Ishikawa (cell line): Measurements from ENCODE around the gene SREBF1.

Source experiments
- CEBPB ChIP-seq: IDR thresholded peaks from 2 replicates; pipeline ENCODE4 v1.6.1; 2012
- CREB1 ChIP-seq: IDR thresholded peaks from 2 replicates; pipeline ENCODE4 v1.6.1; 2012; ENCODE audit warnings: low read depth
- EGR1 ChIP-seq: IDR thresholded peaks from 2 replicates; pipeline ENCODE4 v1.6.1; 2012
- EP300 ChIP-seq: IDR thresholded peaks from 2 replicates; pipeline ENCODE4 v1.6.1; 2012; ENCODE audit warnings: borderline replicate concordance
- FOXM1 ChIP-seq: IDR thresholded peaks from 2 replicates; pipeline ENCODE4 v1.6.1; 2012; ENCODE audit warnings: low read depth, borderline replicate concordance
- NFIC ChIP-seq: IDR thresholded peaks from 2 replicates; pipeline ENCODE4 v1.6.1; 2012
- RAD21 ChIP-seq: IDR thresholded peaks from 2 replicates; pipeline ENCODE4 v1.6.1; 2012; ENCODE audit warnings: low read depth
- TAF1 ChIP-seq: IDR thresholded peaks from 2 replicates; pipeline ENCODE4 v1.6.1; 2012; ENCODE audit warnings: low read depth, mild to moderate bottlenecking
- TCF12 ChIP-seq: IDR thresholded peaks from 2 replicates; pipeline ENCODE4 v1.6.1; 2012; ENCODE audit warnings: low read depth
- TEAD4 ChIP-seq: IDR thresholded peaks from 2 replicates; pipeline ENCODE4 v1.6.1; 2012
- YY1 ChIP-seq: IDR thresholded peaks from 2 replicates; pipeline ENCODE4 v1.6.1; 2012; ENCODE audit warnings: low read depth
- ZBTB7A ChIP-seq: IDR thresholded peaks from 2 replicates; pipeline ENCODE4 v1.6.1; 2012; ENCODE audit warnings: low read depth
- TF ChIP-seq, protein P1 (sequence below): IDR thresholded peaks from 2 replicates; pipeline ENCODE4 v1.6.1; 2012
- TF ChIP-seq, protein P2 (sequence below): IDR thresholded peaks from 2 replicates; pipeline ENCODE4 v1.6.1; 2012
- TF ChIP-seq, protein P3 (sequence below): IDR thresholded peaks from 2 replicates; pipeline ENCODE4 v1.6.1; 2012; ENCODE audit warnings: low read depth, mild to moderate bottlenecking

Gene SREBF1

DNA sequence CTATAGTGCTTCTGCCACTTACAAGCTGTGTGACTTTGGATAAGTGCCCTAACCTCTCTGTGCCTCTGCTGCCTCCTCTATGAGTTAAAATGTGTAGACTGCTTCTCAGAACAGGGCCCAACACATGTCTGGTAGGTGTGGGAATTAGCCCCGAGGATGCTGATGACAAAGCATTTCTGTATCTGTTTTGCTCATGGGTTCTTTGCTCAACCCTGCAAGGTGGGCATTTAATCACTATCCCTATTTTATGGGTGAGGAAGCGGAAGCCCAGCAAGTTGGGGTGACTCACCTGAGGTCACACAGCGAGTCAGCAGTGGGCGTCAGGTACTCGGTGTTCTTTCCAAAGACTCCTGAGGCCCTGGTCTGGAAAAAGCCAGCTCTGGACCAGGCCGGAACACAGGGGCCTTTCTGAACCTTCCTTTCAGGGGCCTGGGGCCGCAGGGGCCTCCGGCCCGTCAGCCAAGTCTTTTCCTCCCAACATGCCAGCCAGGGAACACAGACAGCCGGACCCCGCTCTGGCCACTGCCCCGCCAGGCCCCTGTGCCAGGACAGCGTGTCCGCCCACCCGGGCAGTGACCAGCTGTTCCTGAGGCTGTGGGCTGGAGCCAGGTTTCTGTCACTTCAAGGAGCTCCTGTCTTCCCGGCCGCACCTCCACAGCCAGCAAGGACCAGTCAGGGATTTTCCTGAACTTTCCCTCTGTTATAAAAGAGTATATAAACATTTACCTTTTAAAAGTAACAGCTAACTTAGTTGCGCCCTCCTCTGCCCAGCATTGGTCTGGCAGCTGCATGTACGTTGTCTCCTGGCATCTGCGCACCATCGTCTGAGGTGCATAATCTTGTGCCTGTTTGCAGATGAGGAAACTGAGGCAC, 62.5 kb downstream of the SREBF1 start:
- TF ChIP-seq RAD21: peak; percentile 30; the same call in 1 of the 2 replicates
- TF ChIP-seq TEAD4: no peak
- TF ChIP-seq CREB1: no peak

DNA sequence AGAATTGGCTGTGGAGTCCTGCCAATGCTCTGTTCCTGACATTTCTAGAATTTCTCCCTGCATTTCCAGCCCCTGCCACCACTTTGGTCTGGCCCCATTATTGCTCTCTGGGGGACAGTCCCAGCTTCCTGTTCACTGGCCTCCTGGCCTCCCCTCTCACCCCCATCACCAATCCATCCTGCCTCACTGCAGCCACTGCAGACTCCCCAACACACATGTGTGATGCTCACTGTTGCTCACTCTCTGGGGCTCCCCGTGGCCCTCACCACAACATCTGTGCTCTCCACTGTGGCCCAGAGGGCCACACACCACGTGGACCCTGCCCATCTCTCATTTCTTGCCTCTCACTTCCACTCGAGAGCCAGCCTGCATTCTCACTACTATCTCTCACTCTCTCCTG, 64.6 kb downstream of the SREBF1 start:
- TF ChIP-seq EGR1: no peak
- no peak for TF ChIP-seq NFIC
- TF ChIP-seq, protein P1, sequence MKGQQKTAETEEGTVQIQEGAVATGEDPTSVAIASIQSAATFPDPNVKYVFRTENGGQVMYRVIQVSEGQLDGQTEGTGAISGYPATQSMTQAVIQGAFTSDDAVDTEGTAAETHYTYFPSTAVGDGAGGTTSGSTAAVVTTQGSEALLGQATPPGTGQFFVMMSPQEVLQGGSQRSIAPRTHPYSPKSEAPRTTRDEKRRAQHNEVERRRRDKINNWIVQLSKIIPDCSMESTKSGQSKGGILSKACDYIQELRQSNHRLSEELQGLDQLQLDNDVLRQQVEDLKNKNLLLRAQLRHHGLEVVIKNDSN: no peak
- TF ChIP-seq RAD21: no peak
- TF ChIP-seq, protein P2, sequence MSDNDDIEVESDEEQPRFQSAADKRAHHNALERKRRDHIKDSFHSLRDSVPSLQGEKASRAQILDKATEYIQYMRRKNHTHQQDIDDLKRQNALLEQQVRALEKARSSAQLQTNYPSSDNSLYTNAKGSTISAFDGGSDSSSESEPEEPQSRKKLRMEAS: no peak
- TF ChIP-seq EP300: no peak

DNA sequence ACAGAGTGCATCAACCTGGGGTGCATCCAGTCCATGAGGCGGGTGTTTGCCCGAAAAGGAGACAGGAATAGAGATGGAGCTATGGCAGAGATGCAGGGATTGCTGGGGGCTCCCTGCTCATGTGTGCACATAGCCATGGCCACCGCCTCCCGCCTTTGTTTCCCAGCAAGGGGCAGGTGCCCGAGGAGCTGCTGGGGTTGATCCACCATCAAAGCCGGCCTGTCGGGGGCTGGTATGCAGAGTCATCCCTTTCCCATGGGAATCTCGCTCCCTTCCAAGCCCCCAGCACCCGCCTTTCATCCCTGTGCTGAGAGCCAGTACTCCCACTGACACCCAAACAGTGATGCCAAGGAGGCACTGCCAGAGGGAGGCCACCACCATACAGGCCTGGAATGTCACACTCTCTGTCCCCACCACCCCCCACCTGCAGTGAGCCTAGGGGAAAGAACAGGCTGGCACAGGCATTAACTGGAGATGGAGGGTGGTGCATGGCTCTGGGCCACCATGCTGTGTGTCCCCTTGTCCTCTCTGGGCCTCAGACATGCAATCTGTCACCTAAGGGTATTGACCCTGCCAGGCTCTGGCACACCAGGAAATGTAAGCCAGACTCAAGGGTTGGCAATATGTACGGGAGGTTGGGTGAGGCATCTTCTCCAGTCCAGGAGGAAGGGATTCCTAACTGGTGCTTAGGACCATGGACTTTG, 65.1 kb downstream of the SREBF1 start:
- no peak for TF ChIP-seq ZBTB7A
- TF ChIP-seq, protein P1: no peak

DNA sequence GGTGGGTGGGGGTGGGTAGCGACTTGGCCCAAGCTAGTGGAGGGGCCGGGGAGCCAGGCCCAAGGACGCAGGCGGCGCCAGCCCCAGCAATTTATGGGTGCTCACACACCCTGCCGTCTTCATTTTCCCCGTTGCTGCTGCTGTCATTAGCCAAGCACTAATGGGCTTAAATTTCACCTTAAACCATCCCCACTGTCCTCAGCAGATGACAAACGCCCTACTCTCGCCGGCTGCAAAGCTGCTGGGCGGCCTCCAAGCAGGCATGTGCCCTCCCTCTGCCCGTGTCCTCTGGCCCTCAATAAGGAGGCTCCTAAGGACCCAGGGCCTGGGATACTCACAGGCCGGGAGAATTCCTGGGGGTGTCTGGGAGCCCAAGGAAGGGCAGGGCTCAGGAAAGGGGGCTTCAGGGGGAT, 66.1 kb downstream of the SREBF1 start:
- TF ChIP-seq CREB1 (no peak), TCF12 (no peak), NFIC (no peak), TAF1 (no peak), CEBPB (no peak)
- TF ChIP-seq, protein P2: no peak

DNA sequence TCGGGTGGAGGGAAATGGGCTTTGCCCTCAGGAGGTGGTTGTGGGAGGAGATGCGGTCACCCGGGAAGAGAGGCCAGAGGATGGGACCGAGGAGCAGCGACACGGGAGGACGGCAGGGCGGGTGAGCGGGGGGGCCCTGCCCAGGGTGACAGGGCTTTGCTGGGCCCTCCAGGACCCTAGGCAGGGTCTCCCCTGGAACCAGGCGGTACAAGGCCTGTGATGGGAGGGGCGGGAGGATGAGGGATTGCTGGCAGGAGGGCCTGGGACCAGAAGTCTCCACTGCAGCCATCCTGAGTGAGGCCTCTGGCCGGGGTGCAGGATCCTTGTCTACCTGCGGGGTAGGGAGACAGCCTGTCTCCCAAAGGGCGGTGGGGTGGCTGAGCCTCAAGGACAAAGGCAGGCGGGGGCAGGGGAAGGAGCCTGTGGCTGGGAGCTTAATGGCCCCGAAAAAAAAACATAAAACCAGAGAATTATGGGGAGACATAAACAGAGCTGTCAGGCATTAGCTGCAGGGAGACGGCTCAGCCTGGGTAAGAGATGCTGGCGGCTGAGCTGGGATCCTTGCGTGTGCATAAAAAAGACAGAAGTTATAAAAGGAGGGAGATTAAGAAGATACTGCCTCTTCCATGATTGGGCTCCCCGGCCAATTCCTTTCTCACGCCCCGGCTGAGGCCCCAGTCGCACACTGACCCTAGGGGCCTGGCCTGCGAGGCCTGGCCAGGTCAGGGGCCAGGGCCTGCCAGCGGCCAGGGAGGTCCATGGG, 66.7 kb downstream of the SREBF1 start:
- TF ChIP-seq EGR1 (no peak), TAF1 (no peak), EP300 (no peak), YY1 (no peak)
- TF ChIP-seq, protein P2: no peak
- TF ChIP-seq, protein P3, sequence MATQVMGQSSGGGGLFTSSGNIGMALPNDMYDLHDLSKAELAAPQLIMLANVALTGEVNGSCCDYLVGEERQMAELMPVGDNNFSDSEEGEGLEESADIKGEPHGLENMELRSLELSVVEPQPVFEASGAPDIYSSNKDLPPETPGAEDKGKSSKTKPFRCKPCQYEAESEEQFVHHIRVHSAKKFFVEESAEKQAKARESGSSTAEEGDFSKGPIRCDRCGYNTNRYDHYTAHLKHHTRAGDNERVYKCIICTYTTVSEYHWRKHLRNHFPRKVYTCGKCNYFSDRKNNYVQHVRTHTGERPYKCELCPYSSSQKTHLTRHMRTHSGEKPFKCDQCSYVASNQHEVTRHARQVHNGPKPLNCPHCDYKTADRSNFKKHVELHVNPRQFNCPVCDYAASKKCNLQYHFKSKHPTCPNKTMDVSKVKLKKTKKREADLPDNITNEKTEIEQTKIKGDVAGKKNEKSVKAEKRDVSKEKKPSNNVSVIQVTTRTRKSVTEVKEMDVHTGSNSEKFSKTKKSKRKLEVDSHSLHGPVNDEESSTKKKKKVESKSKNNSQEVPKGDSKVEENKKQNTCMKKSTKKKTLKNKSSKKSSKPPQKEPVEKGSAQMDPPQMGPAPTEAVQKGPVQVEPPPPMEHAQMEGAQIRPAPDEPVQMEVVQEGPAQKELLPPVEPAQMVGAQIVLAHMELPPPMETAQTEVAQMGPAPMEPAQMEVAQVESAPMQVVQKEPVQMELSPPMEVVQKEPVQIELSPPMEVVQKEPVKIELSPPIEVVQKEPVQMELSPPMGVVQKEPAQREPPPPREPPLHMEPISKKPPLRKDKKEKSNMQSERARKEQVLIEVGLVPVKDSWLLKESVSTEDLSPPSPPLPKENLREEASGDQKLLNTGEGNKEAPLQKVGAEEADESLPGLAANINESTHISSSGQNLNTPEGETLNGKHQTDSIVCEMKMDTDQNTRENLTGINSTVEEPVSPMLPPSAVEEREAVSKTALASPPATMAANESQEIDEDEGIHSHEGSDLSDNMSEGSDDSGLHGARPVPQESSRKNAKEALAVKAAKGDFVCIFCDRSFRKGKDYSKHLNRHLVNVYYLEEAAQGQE: no peak

DNA sequence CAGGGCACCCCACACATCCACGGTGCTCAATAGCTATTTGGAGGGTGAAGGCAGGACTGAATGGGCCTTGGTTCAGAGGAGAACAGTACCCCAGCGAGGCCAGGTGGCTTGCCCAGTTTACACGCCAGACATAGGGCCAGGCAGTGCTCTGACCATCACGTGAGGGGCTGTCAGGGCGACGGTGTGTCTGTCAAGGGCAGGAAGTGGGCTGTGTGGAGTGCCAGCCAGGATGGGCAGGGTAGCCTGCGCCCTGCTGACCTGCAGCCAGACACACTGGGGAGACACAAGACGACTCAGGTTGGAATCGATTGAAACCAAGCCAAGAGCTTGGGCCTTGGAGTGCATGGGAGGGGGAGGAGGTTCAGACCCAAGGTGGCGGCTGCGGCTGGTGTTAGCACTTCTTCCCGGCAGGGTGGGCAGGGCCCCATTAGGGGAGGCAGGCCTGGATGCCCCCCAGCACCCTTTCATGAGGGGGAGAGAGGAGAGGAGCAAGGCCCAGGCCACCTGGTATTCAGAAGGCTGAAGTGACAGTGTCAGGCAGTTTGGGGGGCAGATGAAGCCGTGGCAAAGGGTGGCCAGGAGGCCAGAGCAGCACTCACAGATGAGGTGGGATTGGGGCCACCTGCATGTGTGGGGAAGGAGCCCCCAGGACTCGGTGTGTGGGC, 68.2 kb downstream of the SREBF1 start:
- TF ChIP-seq, protein P3: no peak
- TF ChIP-seq ZBTB7A (no peak), EP300 (no peak), YY1 (no peak), TEAD4 (no peak), TAF1 (no peak), EGR1 (no peak), NFIC (no peak), CREB1 (no peak), FOXM1 (no peak), CEBPB (no peak), TCF12 (no peak), RAD21 (no peak)
- TF ChIP-seq, protein P1: no peak
- TF ChIP-seq, protein P2: no peak
